ENCODE results near the gene FUOM. TPM values are rescaled to one million over a fixed set of nuclear protein-coding genes. Genes with fewer than 3 reads are reported as not detected.

The FUOM gene
- total and polyA plus RNA-seq, 2 donors (not counting 3 experiments of a cell fraction or from before 2014, with no cell fraction given), result 17.4 to 33.9 TPM

DNA sequence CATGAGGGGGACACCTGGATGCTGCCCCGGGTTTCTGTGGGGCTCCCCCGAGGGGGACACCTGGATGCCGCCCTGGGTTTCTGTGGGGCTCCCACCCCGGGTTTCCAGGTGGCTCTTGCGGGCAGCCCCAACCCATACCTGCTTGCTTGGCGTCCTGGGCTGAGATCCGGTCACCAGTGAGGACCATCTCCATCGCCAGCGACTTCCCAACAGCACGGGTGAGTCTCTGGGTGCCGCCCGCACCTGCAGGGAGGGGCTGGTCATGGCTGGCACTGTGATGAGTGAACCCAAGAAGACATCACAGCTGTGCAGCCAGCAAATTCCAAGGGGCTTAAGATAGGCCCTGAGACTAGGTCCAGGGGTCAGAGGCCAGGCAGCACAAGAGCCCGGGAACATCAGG, 8.9 kb upstream of the FUOM start:
- Histone ChIP-seq H3K9me3 (replicated peaks; ENCODE audit: control insufficient read depth, insufficient read depth, low read length) (no peaks in the 10 kb centered on the region), H3K9ac (replicated peaks; ENCODE audit: extremely low read depth, insufficient read depth, low read length) (no peak overlapping the region), H3K4me2 (ENCODE audit: insufficient read depth, low read length) (no peak overlapping the region), H3K27ac (ENCODE audit: insufficient read depth, low read depth, low read length) (no peak overlapping the region), H3K79me2 (ENCODE audit: control insufficient read depth, insufficient read depth, low read length) (no peaks in the 10 kb centered on the region), H3K9me1 (replicated peaks; ENCODE audit: control insufficient read depth, extremely low read depth, insufficient read depth, low read length) (no peaks in the 10 kb centered on the region), H4K20me1 (replicated peaks; ENCODE audit: control insufficient read depth, extremely low read depth, insufficient read depth, low read length) (no peaks in the 10 kb centered on the region), H3K36me3 (ENCODE audit: control insufficient read depth in 2 of 2, extremely low read depth in 1 of 2, insufficient read depth in 2 of 2, low read length in 2 of 2) (peaks cover 2 to 47% of the 10 kb centered on the region in 2 experiments), H3K4me1 (ENCODE audit: control insufficient read depth, extremely low read depth, insufficient read depth, low read length) (no peaks in the 10 kb centered on the region), H3K4me3 (replicated peaks in 1 of 3; ENCODE audit: insufficient read depth in 1 of 3, low read depth in 1 of 3, low read length in 3 of 3) (no peak overlapping the region), H2AFZ (ENCODE audit: low read depth, low read length) (no peak overlapping the region), H3K27me3 (ENCODE audit: control insufficient read depth in 2 of 2, insufficient read depth in 2 of 2, low read length in 2 of 2) (no peaks in the 10 kb centered on the region)
- intact Hi-C loops (cut with micrococcal nuclease) (no loop called here), dilution Hi-C loops (cut with MboI; ENCODE audit: extremely low pct_ligation_motif_present, low sequenced_read_pairs) (no loop called here)
- ChIA-PET POLR2A (no interaction called here), CTCF (no interaction called here)
- TF ChIP-seq POLR2A (IDR thresholded peaks at IDR 0.05; ENCODE audit: low read depth, low read length) (no peak), MYC (IDR thresholded peaks at IDR 0.05; ENCODE audit: low read depth, low read length) (no peak), POLR2AphosphoS5 (IDR thresholded peaks at IDR 0.05; ENCODE audit: insufficient read depth, low read depth, low read length) (no peak), EZH2 (IDR thresholded peaks at IDR 0.05; ENCODE audit: borderline replicate concordance, low read depth, low read length, severe bottlenecking) (no peak), JUN (IDR thresholded peaks at IDR 0.05; ENCODE audit: borderline replicate concordance, insufficient read depth, insufficient read length, low read depth) (no peak), FOS (IDR thresholded peaks at IDR 0.05; ENCODE audit: borderline replicate concordance, insufficient read depth, low read length) (no peak), GATA2 (IDR thresholded peaks at IDR 0.05; ENCODE audit: insufficient read depth, insufficient read length, low read depth, low read length) (no peak)
- TF ChIP-seq, protein P1, sequence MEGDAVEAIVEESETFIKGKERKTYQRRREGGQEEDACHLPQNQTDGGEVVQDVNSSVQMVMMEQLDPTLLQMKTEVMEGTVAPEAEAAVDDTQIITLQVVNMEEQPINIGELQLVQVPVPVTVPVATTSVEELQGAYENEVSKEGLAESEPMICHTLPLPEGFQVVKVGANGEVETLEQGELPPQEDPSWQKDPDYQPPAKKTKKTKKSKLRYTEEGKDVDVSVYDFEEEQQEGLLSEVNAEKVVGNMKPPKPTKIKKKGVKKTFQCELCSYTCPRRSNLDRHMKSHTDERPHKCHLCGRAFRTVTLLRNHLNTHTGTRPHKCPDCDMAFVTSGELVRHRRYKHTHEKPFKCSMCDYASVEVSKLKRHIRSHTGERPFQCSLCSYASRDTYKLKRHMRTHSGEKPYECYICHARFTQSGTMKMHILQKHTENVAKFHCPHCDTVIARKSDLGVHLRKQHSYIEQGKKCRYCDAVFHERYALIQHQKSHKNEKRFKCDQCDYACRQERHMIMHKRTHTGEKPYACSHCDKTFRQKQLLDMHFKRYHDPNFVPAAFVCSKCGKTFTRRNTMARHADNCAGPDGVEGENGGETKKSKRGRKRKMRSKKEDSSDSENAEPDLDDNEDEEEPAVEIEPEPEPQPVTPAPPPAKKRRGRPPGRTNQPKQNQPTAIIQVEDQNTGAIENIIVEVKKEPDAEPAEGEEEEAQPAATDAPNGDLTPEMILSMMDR (IDR thresholded peaks at IDR 0.05; ENCODE audit: extremely low read depth in 1 of 2, insufficient read depth in 1 of 2, low read depth in 1 of 2, low read length in 2 of 2), result no peak
- TF ChIP-seq, protein P2, sequence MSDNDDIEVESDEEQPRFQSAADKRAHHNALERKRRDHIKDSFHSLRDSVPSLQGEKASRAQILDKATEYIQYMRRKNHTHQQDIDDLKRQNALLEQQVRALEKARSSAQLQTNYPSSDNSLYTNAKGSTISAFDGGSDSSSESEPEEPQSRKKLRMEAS (IDR thresholded peaks at IDR 0.05; ENCODE audit: insufficient read depth, insufficient read length), result no peak
- FAIRE-seq, result no peak
- no TSS peak for BruUV-seq (replicated peaks)
- DNase-seq (ENCODE audit: low read depth, low spot score), result no peak

Measured in endothelial cell of umbilical vein (primary cell).